Thyroid gland (tissue), 4 donors: ENCODE results near the gene SLC12A2.

ENCODE experiments used
- POLR2A ChIP-seq, 2 donors: fragments of 450-650 bp; IDR thresholded peaks; one replicate each; pipeline ENCODE4 v1.6.1; 2017; ENCODE audit warnings: antibody characterized with exemption in 2 of 2, mild to moderate bottlenecking in 2 of 2, moderate library complexity in 1 of 2
- TF ChIP-seq, protein P1 (sequence below), 6 experiments: fragments of 200-600 bp in 3 of 6; fragments of 450-650 bp in 3 of 6; sonication (generic) in 3 of 6; IDR thresholded peaks; one replicate each; pipeline ENCODE4 v1.5.1; 2016 to 2019; ENCODE audit warnings: antibody characterized with exemption in 6 of 6, mild to moderate bottlenecking in 2 of 6, inconsistent platforms in 1 of 6, moderate library complexity in 1 of 6

DNA sequence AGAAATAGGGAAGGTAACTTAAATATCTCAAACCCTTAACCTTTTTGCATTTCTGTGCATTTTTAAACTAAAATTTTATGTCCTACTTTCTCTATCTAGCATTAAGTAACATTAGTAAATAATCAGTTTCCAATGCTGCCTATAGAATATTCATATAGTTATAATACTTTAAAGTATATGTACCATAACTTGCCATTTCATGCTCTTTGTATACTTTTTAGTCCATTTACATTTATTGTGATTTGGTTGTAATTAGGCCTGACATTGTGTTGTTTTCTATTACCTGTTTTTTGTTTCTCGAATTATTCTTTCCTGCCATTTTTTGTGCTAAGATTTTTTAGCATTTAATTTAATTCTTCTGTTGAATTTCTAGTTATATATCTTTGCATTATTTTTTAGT lies 13.7 kb downstream of the SLC12A2 start:
- TF ChIP-seq, protein P1, sequence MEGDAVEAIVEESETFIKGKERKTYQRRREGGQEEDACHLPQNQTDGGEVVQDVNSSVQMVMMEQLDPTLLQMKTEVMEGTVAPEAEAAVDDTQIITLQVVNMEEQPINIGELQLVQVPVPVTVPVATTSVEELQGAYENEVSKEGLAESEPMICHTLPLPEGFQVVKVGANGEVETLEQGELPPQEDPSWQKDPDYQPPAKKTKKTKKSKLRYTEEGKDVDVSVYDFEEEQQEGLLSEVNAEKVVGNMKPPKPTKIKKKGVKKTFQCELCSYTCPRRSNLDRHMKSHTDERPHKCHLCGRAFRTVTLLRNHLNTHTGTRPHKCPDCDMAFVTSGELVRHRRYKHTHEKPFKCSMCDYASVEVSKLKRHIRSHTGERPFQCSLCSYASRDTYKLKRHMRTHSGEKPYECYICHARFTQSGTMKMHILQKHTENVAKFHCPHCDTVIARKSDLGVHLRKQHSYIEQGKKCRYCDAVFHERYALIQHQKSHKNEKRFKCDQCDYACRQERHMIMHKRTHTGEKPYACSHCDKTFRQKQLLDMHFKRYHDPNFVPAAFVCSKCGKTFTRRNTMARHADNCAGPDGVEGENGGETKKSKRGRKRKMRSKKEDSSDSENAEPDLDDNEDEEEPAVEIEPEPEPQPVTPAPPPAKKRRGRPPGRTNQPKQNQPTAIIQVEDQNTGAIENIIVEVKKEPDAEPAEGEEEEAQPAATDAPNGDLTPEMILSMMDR (IDR thresholded peaks at IDR 0.05), result no peak
- no peak for TF ChIP-seq POLR2A (IDR thresholded peaks at IDR 0.05)
